Sigmoid colon (tissue), 4 donors: Measurements from ENCODE around the gene MPPED1.

Experiments used
- CTCF ChIP-seq, 4 experiments: fragments of 450-650 bp in 3 of 4; fragments of 200-600 bp in 1 of 4; IDR thresholded peaks; one replicate each; pipeline ENCODE4 v1.5.1; 2016 to 2019; ENCODE audit warnings: antibody characterized with exemption in 4 of 4, mild to moderate bottlenecking in 3 of 4, moderate library complexity in 2 of 4
- POLR2A ChIP-seq, 2 donors: fragments of 450-650 bp; IDR thresholded peaks; one replicate each; pipeline ENCODE4 v1.6.1; 2016; ENCODE audit warnings: antibody characterized with exemption in 2 of 2, mild to moderate bottlenecking in 2 of 2, moderate library complexity in 2 of 2
- POLR2AphosphoS5 ChIP-seq, 4 donors: sonication (generic); formaldehyde crosslinking; IDR thresholded peaks; one replicate each; pipeline ENCODE4 v1.6.1; 2017; ENCODE audit warnings: antibody characterized with exemption in 4 of 4

GRCh38 chr22:43506487-43506886 is 94.7 kb downstream of the MPPED1 start:
- no peak for TF ChIP-seq CTCF (IDR thresholded peaks at IDR 0.05)
- no peak for TF ChIP-seq POLR2AphosphoS5 (IDR thresholded peaks at IDR 0.05)
- no peak for TF ChIP-seq POLR2A (IDR thresholded peaks at IDR 0.05)
